ENCODE measurements around the gene TSPO2.
"Not testable (repeated sequence)": the region's sequence is repeated elsewhere in the genome, so short reads cannot be mapped to it uniquely, and the experiment has no call there.

TSPO2 gene

GRCh38 chr6:41000248-41000647 lies 42.0 kb upstream of the TSPO2 start:
- TF ChIP-seq CTCF (IDR thresholded peaks at IDR 0.05; ENCODE audit: borderline replicate concordance, control extremely low read depth, extremely low read depth, insufficient read depth, missing control alignments) = no peak
- DNase-seq (ENCODE audit: low spot score) = no peak
- in situ Hi-C loops (cut with MboI; ENCODE audit: low sequenced_read_pairs, unreplicated experiment) = no loop called here

- TF ChIP-seq CTCF (IDR thresholded peaks at IDR 0.05; ENCODE audit: borderline replicate concordance, control extremely low read depth, extremely low read depth, insufficient read depth, missing control alignments) = no peak
- in situ Hi-C loops (cut with MboI; ENCODE audit: low sequenced_read_pairs, unreplicated experiment) = no loop called here
- DNase-seq (ENCODE audit: low spot score) = no peak
Measured at GRCh38 chr6:41002168-41002567, 40.1 kb upstream of the TSPO2 start.

- in situ Hi-C loops (cut with MboI; ENCODE audit: low sequenced_read_pairs, unreplicated experiment); DNase-seq (ENCODE audit: low spot score): not testable (repeated sequence)
- TF ChIP-seq CTCF (IDR thresholded peaks at IDR 0.05; ENCODE audit: borderline replicate concordance, control extremely low read depth, extremely low read depth, insufficient read depth, missing control alignments) = peak; percentile 72
Measured at GRCh38 chr6:41006217-41006616, 36.0 kb upstream of the TSPO2 start.

- in situ Hi-C loops (cut with MboI; ENCODE audit: low sequenced_read_pairs, unreplicated experiment); DNase-seq (ENCODE audit: low spot score): not testable (repeated sequence)
Measured at GRCh38 chr6:41006980-41007379, 35.3 kb upstream of the TSPO2 start.

GRCh38 chr6:41008011-41008410 lies 34.3 kb upstream of the TSPO2 start:
- in situ Hi-C loops (cut with MboI; ENCODE audit: low sequenced_read_pairs, unreplicated experiment) = no loop called here
- DNase-seq (ENCODE audit: low spot score) = no peak
- no peak for TF ChIP-seq CTCF (IDR thresholded peaks at IDR 0.05; ENCODE audit: borderline replicate concordance, control extremely low read depth, extremely low read depth, insufficient read depth, missing control alignments)

GRCh38 chr6:41009669-41010068 lies 32.6 kb upstream of the TSPO2 start:
- in situ Hi-C loops (cut with MboI; ENCODE audit: low sequenced_read_pairs, unreplicated experiment) = no loop called here

GRCh38 chr6:41011673-41012072 lies 30.6 kb upstream of the TSPO2 start:
- no peak for TF ChIP-seq CTCF (IDR thresholded peaks at IDR 0.05; ENCODE audit: borderline replicate concordance, control extremely low read depth, extremely low read depth, insufficient read depth, missing control alignments)
- no peak for DNase-seq (ENCODE audit: low spot score)
- in situ Hi-C loops (cut with MboI; ENCODE audit: low sequenced_read_pairs, unreplicated experiment) = no loop called here

More at GRCh38 chr6:41009669-41010068, 32.6 kb upstream of the TSPO2 start:
- DNase-seq (ENCODE audit: low spot score) = no peak
- TF ChIP-seq CTCF (IDR thresholded peaks at IDR 0.05; ENCODE audit: borderline replicate concordance, control extremely low read depth, extremely low read depth, insufficient read depth, missing control alignments) = no peak
